Suprapubic skin (tissue), 4 donors: Measurements from ENCODE around the gene NEU2.

Source experiments
- CTCF ChIP-seq, 2 donors: fragments of 200-600 bp in 1 of 2; fragments of 450-650 bp in 1 of 2; sonication (generic) in 1 of 2; IDR thresholded peaks; one replicate each; pipeline ENCODE4 v1.5.1; 2016 to 2019; ENCODE audit warnings: antibody characterized with exemption in 2 of 2, mild to moderate bottlenecking in 1 of 2, moderate library complexity in 1 of 2
- EP300 ChIP-seq: sonication (generic); formaldehyde crosslinking; IDR thresholded peaks from one replicate; pipeline ENCODE4 v1.6.1; 2017; ENCODE audit warnings: antibody characterized with exemption
- POLR2A ChIP-seq, 2 donors: fragments of 450-650 bp; IDR thresholded peaks; one replicate each; pipeline ENCODE4 v1.6.1; 2017; ENCODE audit warnings: antibody characterized with exemption in 2 of 2, mild to moderate bottlenecking in 2 of 2, moderate library complexity in 2 of 2
- POLR2AphosphoS5 ChIP-seq, 3 donors: sonication (generic); formaldehyde crosslinking; IDR thresholded peaks; one replicate each; pipeline ENCODE4 v1.6.1; 2017; ENCODE audit warnings: antibody characterized with exemption in 3 of 3

GRCh38 chr2:233068762-233069418, 36.4 kb downstream of the NEU2 start:
- TF ChIP-seq POLR2AphosphoS5 (IDR thresholded peaks at IDR 0.05) = no peak
- TF ChIP-seq CTCF (IDR thresholded peaks at IDR 0.05) = no peak
- TF ChIP-seq POLR2A (IDR thresholded peaks at IDR 0.05) = no peak
- TF ChIP-seq EP300 = no peak
